Endothelial cell of umbilical vein (primary cell): Measurements from ENCODE around the gene AP5S1. TPM values are rescaled to one million over a fixed set of nuclear protein-coding genes. Genes with fewer than 3 reads are reported as not detected.

Source experiments
- BruUV-seq: library from RNA; stranded (reverse); fragments of 400-500 nt; replicated peaks from 2 replicates; lab custom pipeline; 2021; lab: Mats Ljungman, UMichigan
- CTCF ChIA-PET: fragments of 300-600, 350-600 bp; sonication (Branson Sonifier 250); formaldehyde crosslinking; loops from one replicate; lab custom pipeline; 2021; ENCODE audit warnings: antibody characterized with exemption, inconsistent platforms; lab: Charles Lee
- POLR2A ChIA-PET: fragments of 300-600, 350-600 bp; sonication (Branson Sonifier 250); formaldehyde crosslinking; loops from one replicate; lab custom pipeline; 2021; ENCODE audit warnings: antibody characterized with exemption, inconsistent platforms; lab: Charles Lee
- DNase-seq: peaks from one replicate; pipeline ENCODE4 v3.0.0-alpha.2; 2011; ENCODE audit warnings: low read depth, low spot score
- FAIRE-seq: peaks from 2 replicates; lab custom pipeline; 2011; peaks lifted over from hg19 to GRCh38; lab: Jason Lieb, UNC
- H2AFZ ChIP-seq: 2 replicates; pipeline ENCODE4 v1.6.0; 2012; ENCODE audit warnings: low read depth, low read length, control low read depth, inconsistent platforms
- H3K27ac ChIP-seq: 2 replicates; pipeline ENCODE4 v1.5.1; 2011; ENCODE audit warnings: low read depth, mild to moderate bottlenecking, control low read depth, low read length, moderate library complexity; ENCODE audit not compliant: insufficient read depth
- H3K27me3 ChIP-seq, 2 experiments: 2 replicates each; pipeline versions ENCODE4 v1.6.0 to v1.6.1; 2011; ENCODE audit warnings: low read length in 2 of 2, mixed read lengths in 1 of 2; ENCODE audit not compliant: control insufficient read depth in 2 of 2, insufficient read depth in 2 of 2
- H3K36me3 ChIP-seq, 2 experiments: 2 replicates in 1 of 2; 3 replicates in 1 of 2; pipeline ENCODE4 v1.5.1; 2011; ENCODE audit warnings: low read length in 2 of 2, mild to moderate bottlenecking in 1 of 2, moderate library complexity in 1 of 2; ENCODE audit not compliant: control insufficient read depth in 2 of 2, insufficient read depth in 2 of 2; ENCODE audit errors: extremely low read depth in 1 of 2
- H3K4me1 ChIP-seq: 3 replicates; pipeline ENCODE4 v1.5.1; 2011; ENCODE audit warnings: mild to moderate bottlenecking, low read length; ENCODE audit not compliant: control insufficient read depth, insufficient read depth; ENCODE audit errors: extremely low read depth
- H3K4me2 ChIP-seq: 2 replicates; pipeline ENCODE4 v1.6.1; 2011; ENCODE audit warnings: low read length, control low read depth, mixed read lengths; ENCODE audit not compliant: insufficient read depth
- H3K4me3 ChIP-seq, 3 experiments: fragments of 200-600 bp in 1 of 3; sonication (generic), shearing (Covaris generic) in 1 of 3; replicated peaks in 1 of 3; 2 replicates each; pipeline ENCODE4 v1.5.1; 2011 to 2016; ENCODE audit warnings: control low read depth in 3 of 3, low read length in 3 of 3, mild to moderate bottlenecking in 2 of 3, inconsistent platforms in 1 of 3, low read depth in 1 of 3, moderate library complexity in 1 of 3; ENCODE audit not compliant: insufficient read depth in 1 of 3
- H3K79me2 ChIP-seq: 2 replicates; pipeline ENCODE4 v1.6.0; 2012; ENCODE audit warnings: low read length, inconsistent platforms; ENCODE audit not compliant: control insufficient read depth, insufficient read depth
- H3K9ac ChIP-seq: replicated peaks from 2 replicates; pipeline ENCODE3; 2011; ENCODE audit warnings: low read length, control low read depth; ENCODE audit not compliant: insufficient read depth; ENCODE audit errors: extremely low read depth
- H3K9me1 ChIP-seq: replicated peaks from 3 replicates; pipeline ENCODE4 v1.6.0; 2011; ENCODE audit warnings: mild to moderate bottlenecking, low read length; ENCODE audit not compliant: control insufficient read depth, insufficient read depth; ENCODE audit errors: extremely low read depth
- H3K9me3 ChIP-seq: replicated peaks from 2 replicates; pipeline ENCODE4 v1.5.1; 2012; ENCODE audit warnings: low read length, inconsistent platforms; ENCODE audit not compliant: control insufficient read depth, insufficient read depth
- H4K20me1 ChIP-seq: replicated peaks from 2 replicates; pipeline ENCODE3; 2011; ENCODE audit warnings: mild to moderate bottlenecking, low read length; ENCODE audit not compliant: control insufficient read depth, insufficient read depth; ENCODE audit errors: extremely low read depth
- FOS ChIP-seq: IDR thresholded peaks from 2 replicates; pipeline ENCODE4 v1.6.1; 2011; ENCODE audit warnings: mild to moderate bottlenecking, low read length, moderate library complexity, borderline replicate concordance; ENCODE audit not compliant: insufficient read depth
- JUN ChIP-seq: IDR thresholded peaks from 2 replicates; pipeline ENCODE4 v1.6.1; 2011; ENCODE audit warnings: borderline replicate concordance, low read depth; ENCODE audit not compliant: insufficient read length, insufficient read depth
- MYC ChIP-seq: IDR thresholded peaks from one replicate; pipeline ENCODE4 v1.6.1; 2011; ENCODE audit warnings: mild to moderate bottlenecking, low read depth, low read length
- POLR2A ChIP-seq: IDR thresholded peaks from 2 replicates; pipeline ENCODE4 v1.6.1; 2012; ENCODE audit warnings: low read depth, mild to moderate bottlenecking, control low read depth, low read length
- POLR2AphosphoS5 ChIP-seq: IDR thresholded peaks from 2 replicates; pipeline ENCODE4 v1.6.1; 2012; ENCODE audit warnings: low read depth, mild to moderate bottlenecking, control low read depth, low read length, moderate library complexity; ENCODE audit not compliant: insufficient read depth
- dilution Hi-C: fragments of 300-500 bp; cut with MboI; formaldehyde crosslinking; loops from one replicate; pipeline ENCODE4 v1.15.0; 2019; ENCODE audit warnings: low sequenced_read_pairs; ENCODE audit not compliant: extremely low pct_ligation_motif_present
- intact Hi-C: fragments of 100-400 bp; cut with micrococcal nuclease; formaldehyde crosslinking; loops from one replicate; pipeline ENCODE4 v1.10.0; 2022
- polyA plus RNA-seq, 4 experiments: library from polyadenylated mRNA; depleted of rRNA in 3 of 4; stranded (reverse) in 3 of 4; unstranded in 1 of 4; fragments of >200 nt; gene quantifications; 2 replicates each; pipeline versions ENCODE4 v1.2.1 to v1.2.3, GENCODE V29; 2011 to 2012; ENCODE audit warnings: missing spikeins in 1 of 4
- total RNA-seq: library from RNA; stranded (reverse); gene quantifications from 2 replicates; pipeline ENCODE4 v1.2.3, GENCODE V29; 2021
- TF ChIP-seq, protein P1 (sequence below): IDR thresholded peaks from 2 replicates; pipeline ENCODE4 v1.6.1; 2011; ENCODE audit not compliant: insufficient read depth, insufficient read length
- TF ChIP-seq, protein P2 (sequence below), 2 donors: IDR thresholded peaks; 1 replicate in 1 of 2; 2 replicates in 1 of 2; pipeline ENCODE4 v1.5.1; 2011; ENCODE audit warnings: low read length in 2 of 2, mild to moderate bottlenecking in 2 of 2, moderate library complexity in 2 of 2, control low read depth in 1 of 2, inconsistent platforms in 1 of 2, low read depth in 1 of 2; ENCODE audit not compliant: insufficient read depth in 1 of 2; ENCODE audit errors: extremely low read depth in 1 of 2

The AP5S1 gene
- total and polyA plus RNA-seq, 2 donors (not counting 3 experiments of a cell fraction or from before 2014, with no cell fraction given), result 15.7 to 22.0 TPM

GRCh38 chr20:3812259-3812681, 8.1 kb upstream of the AP5S1 start:
- peak overlapping the region; percentile 5 for H2AFZ ChIP-seq
- no peak overlapping the region for H3K4me3 ChIP-seq
- peak overlapping the region; percentile 68 for H3K27ac ChIP-seq
- dilution Hi-C loops, result no loop called here
- intact Hi-C loops, result no loop called here
- CTCF ChIA-PET, result interaction anchor here (1.0 to 2.8 kb wide), 4 partner anchors 14 to 26 kb away, joined by 3 to 12 read pairs (median 4); partner anchors contain the start of genes CDC25B and CENPB
- H3K9me1 ChIP-seq, result no peaks in the 10 kb centered on the region
- peaks cover 25% of the 10 kb centered on the region for H3K4me1 ChIP-seq
- DNase-seq (no peak), FAIRE-seq (no peak)
- H3K36me3 ChIP-seq, result no peaks in the 10 kb centered on the region
- no TSS peak for BruUV-seq
- H3K79me2 ChIP-seq, result no peaks in the 10 kb centered on the region
- TF ChIP-seq MYC, result no peak
- no peak for TF ChIP-seq POLR2A
- POLR2A ChIA-PET, result interaction anchor here (0.6 kb wide), 1 partner anchor 89 kb away, joined by 5 read pairs; no protein-coding TSS in a partner anchor
- no peak overlapping the region for H3K9ac ChIP-seq
- no peaks in the 10 kb centered on the region for H3K9me3 ChIP-seq
- no peak overlapping the region for H3K4me2 ChIP-seq
- H3K27me3 ChIP-seq, result no peaks in the 10 kb centered on the region
- H4K20me1 ChIP-seq, result no peaks in the 10 kb centered on the region

DNA sequence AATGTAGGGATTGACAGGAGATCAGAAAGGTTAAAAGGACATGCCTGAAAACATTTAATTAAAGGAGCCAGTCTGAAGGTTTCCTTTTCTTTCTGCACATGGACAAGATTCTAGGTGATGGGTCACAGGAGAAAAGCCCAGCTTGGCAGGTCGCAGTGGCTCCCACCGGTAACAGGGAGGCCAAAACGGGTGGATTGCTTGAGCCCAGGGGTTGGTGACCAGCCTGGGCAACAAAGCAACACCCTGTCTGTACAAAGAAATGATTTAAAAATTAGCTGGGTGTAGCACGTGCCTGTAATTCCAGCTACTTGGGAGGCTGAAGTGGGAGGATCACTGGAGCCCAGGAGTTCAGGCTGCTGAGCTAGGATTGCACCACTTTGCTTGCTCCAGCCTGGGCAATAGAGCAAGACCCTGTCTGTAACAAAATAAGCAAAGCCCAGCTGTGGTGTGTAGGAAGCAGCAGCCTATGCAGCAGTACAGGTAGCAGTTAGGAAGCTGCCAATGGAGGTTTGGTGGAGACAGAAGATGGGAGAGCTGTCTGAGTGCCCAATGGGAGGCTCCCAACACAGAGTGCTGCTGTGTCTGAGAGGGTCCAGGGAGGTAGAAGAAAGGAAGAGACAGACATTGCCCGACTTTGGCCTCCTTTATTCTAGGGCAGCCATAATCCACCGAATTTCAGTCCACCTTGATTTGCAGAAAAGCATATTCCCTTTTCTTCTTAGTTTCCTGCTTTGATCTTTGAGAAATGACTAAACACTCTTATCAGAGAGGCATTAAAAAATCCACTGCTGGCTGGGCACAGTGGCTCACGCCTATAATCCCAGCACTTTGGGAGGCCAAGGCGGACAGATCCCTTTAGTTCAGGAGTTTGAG, 7.1 kb upstream of the AP5S1 start:
- Histone ChIP-seq H3K27ac (no peak overlapping the region), H3K4me1 (peaks cover 15% of the 10 kb centered on the region), H3K27me3 (no peaks in the 10 kb centered on the region), H2AFZ (no peak overlapping the region), H3K4me2 (no peak overlapping the region), H3K36me3 (no peaks in the 10 kb centered on the region), H3K9me3 (no peaks in the 10 kb centered on the region), H3K9me1 (no peaks in the 10 kb centered on the region), H3K9ac (no peak overlapping the region), H3K79me2 (no peaks in the 10 kb centered on the region), H3K4me3 (no peak overlapping the region), H4K20me1 (no peaks in the 10 kb centered on the region)
- intact Hi-C loops, result no loop called here
- dilution Hi-C loops, result no loop called here
- TF ChIP-seq MYC (no peak), FOS (no peak), POLR2AphosphoS5 (no peak), JUN (no peak), POLR2A (no peak)
- TF ChIP-seq, protein P1, sequence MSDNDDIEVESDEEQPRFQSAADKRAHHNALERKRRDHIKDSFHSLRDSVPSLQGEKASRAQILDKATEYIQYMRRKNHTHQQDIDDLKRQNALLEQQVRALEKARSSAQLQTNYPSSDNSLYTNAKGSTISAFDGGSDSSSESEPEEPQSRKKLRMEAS, result no peak
- TF ChIP-seq, protein P2, sequence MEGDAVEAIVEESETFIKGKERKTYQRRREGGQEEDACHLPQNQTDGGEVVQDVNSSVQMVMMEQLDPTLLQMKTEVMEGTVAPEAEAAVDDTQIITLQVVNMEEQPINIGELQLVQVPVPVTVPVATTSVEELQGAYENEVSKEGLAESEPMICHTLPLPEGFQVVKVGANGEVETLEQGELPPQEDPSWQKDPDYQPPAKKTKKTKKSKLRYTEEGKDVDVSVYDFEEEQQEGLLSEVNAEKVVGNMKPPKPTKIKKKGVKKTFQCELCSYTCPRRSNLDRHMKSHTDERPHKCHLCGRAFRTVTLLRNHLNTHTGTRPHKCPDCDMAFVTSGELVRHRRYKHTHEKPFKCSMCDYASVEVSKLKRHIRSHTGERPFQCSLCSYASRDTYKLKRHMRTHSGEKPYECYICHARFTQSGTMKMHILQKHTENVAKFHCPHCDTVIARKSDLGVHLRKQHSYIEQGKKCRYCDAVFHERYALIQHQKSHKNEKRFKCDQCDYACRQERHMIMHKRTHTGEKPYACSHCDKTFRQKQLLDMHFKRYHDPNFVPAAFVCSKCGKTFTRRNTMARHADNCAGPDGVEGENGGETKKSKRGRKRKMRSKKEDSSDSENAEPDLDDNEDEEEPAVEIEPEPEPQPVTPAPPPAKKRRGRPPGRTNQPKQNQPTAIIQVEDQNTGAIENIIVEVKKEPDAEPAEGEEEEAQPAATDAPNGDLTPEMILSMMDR (IDR thresholded peaks at IDR 0.05; ENCODE audit: extremely low read depth in 1 of 2, insufficient read depth in 1 of 2, low read depth in 1 of 2, low read length in 2 of 2), result no peak
- no peak for DNase-seq
- no peak for FAIRE-seq
- BruUV-seq, result no TSS peak
- ChIA-PET CTCF (interaction anchor here (0.6 to 2.8 kb wide), 6 partner anchors 13 to 28 kb away, joined by 3 to 12 read pairs (median 4); partner anchors contain the start of genes CDC25B and CENPB), POLR2A (interaction anchor here (0.6 kb wide), 1 partner anchor 88 kb away, joined by 5 read pairs; no protein-coding TSS in a partner anchor)
